GM18907 (cell line): ENCODE data around the gene PPM1L.
A peak's percentile ranks its signal among the peaks of the same experiment; 100 is the strongest.

Experiments used
- ATAC-seq: cut with Tn5 transposase; IDR thresholded peaks from one replicate; pipeline ENCODE4 v1.9.1; 2021; ENCODE audit warnings: mild to moderate bottlenecking, moderate library complexity; ENCODE audit not compliant: unreplicated experiment

PPM1L gene

DNA sequence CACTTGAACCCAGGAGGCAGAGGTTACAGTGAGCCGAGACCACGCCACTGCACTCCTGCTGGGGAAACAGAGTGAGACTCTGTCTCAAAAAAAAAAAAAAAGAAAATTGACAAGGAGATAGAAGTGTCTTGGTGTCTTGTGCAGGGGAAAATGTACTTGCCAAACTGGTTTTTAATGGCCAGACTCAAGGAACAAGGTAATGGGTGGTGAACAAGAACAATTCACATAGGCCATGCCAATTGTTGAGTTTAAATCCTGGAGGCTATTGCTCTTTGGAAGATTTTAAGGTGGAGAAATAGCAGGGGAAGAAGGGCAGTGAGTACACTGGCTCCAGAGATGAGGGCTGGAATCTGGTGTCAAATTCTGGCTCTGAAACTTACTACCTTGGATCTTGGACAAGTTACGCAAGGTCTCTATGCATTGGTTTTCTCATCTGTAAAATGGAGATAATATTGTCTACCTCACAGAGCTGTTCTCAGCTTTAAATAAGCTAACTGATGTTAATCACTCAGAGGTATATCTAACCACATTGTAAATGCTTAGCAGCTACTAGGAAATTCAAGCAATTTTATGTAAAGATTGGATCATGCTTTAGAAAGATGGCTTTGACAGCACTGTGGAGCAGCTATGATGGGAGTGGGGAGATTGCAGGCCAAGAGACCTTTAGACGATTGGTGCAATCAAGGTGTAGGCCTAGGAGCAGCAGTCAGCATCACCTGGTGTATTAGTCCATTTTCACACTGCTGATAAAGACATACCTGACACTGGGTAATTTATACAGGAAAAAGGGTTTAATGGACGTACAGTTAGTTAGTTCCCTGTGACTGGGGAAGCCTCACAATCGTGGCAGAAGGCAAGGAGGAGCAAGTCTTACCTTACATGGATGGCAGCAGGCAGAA lies 270.8 kb downstream of the PPM1L start:
- ATAC-seq, result no peak

DNA sequence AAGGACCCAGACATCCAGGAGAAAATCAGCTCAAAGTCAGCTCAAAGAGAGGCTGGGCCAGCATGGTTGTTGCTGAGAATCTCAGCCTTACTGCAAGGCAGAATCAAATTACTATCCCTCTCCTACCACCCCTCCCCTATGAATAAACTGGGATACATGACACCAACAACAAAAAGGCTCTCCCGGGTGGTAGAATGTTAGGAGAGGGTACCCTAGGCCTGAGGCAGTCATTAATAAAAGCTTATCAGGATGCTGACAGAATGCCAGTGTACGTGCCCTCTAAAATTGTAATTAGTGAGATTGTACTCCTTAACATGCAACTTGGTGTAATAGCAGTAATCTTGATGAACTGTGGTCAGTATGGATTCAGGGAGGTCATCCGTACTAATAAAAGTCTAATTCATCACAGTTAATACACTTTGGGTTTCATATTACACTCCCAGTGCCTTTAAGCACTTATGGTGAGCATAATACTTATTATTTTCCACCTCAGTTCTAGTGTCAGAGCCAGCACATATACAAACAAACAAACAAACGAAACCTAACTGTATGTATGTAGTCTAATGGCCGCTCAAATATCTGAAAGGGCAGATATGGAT lies 272.6 kb downstream of the PPM1L start:
- ATAC-seq, result no peak

DNA sequence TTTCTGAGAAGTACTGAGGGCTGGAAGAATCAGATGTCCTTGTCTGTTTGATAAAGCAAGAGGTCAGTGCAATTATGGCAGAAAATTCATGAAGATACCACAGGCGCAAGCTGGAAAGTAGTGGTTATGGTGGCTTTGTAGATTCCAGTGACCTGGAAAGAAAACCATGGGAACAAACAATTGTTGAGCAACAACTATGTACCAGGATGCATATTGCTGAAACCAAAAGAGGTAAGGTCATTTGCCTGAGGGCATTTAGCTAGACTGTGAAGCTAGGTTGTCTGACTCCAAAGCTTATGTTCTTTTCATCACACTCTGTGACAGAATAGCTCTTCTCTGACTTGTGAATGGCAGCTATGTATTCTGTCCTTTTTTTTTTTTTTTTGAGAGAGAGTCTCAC lies 275.1 kb downstream of the PPM1L start:
- no peak for ATAC-seq

DNA sequence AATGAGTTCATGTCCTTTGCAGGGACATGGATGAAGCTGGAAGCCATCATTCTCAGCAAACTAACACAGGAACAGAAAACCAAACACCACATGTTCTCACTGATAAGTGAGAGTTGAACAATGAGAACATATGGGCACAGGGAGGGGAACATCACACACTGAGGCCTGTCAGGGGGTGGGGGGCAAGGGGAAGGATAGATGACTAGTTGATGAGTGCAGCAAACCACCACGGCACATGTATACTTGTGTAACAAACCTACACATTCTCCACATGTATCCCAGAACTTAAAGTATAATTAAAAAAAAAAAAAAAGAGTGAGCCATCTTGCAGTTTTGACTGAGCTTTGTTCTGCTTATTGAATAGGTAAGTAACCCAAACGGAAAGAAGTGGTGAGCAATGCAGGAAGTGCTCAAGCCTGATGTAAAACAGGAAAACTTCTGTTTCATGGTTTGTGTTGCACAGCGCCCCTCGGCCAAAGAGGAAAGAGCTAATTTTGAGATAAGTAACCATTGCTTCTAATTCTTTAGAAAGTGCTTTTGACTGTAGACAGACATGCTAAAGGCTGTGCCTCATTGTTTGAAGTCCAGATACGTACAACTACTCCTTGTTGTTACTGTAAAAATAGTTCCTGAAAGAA lies 279.0 kb downstream of the PPM1L start:
- ATAC-seq, result peak; percentile 95

DNA sequence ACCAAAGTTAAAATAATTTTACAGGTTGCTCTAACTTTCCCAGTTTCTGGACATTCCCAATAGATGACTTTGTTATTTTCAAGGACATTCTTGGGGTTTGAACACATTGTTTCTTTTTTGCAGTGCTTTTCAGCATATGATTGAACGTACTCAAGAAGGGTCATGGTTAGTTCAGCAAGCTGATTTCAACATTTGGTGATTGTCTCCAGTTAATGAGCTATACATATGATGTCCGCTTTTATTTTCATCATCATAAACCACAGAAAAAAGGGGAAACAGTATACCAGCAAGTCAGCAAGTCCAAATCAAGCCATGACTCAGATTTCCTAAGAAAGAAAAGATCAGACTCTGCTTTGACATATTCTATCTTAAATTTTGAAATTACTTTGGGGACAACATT lies 279.7 kb downstream of the PPM1L start:
- no peak for ATAC-seq

DNA sequence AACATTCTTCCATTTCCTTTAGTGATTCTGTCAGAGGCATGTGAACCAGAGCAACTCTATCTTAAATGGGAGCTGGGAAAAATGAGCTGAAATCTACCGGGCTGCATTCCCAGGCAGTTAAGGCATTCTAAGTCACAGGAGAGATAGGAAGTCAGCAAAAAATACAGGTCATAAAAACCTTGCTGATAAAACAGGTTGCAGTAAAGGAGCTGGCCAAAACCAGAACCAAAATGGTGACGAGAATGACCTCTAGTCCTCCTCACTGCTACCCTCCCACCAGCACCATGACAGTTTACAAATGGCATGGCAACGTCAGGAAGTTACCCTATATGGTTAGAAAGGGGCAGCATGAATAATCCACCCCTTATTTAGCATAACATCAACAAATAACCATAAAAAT lies 282.7 kb downstream of the PPM1L start:
- no peak for ATAC-seq

DNA sequence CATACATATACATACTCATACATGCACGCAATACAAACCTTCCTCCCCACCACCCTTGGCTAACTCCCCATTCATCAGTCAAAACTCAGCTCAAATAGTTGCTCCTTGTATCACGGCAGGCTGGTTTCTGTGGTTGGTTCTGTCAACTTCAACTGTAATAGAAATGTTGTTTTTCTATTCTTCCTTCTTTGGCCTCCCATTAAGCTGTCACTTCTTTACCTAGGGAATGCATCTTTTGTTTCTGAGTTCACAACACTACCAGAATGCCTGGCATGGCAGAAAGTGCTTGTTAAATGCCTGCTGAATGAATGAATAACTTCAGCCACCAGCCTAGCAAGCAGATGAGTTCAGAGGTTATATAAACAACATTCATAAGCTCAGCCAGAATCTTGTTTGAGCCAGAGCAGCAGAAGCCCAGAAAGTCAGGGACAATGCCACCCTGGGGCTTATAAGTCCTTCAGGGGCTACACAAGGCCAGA lies 286.0 kb downstream of the PPM1L start:
- peak; percentile 77 for ATAC-seq

DNA sequence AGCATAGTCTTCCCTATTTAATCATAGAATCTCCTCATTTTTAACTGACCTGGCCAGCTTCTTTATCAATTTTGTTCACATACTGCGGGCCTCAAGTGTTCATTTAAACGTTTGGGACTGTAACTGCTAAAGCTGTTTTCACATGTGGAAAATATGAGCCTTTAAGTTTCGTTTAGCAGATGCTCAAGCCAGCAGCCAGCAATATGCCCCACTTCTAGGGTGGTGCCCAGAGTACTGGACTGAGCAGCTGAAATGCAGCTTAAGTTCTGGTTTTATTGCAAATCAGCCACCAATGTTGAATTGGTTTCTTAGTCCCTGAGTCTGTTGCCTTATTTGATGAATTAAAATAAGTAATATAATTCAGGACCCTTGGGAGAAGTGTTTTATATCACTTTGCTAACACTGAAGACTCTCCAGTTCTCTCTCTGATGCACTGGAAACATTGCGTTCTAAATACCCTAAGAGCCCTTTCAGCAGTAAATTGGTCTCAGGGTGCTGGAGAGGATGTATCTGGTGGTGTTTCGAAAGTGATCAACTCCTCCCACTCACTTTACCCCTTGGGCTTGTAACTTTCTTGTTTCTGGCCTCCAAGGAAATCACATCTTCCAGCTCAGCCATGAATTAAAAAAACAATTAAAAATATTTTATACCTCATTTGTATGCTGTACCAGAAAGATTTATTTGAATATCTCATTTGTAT lies 287.5 kb downstream of the PPM1L start:
- peak; percentile 76 for ATAC-seq

DNA sequence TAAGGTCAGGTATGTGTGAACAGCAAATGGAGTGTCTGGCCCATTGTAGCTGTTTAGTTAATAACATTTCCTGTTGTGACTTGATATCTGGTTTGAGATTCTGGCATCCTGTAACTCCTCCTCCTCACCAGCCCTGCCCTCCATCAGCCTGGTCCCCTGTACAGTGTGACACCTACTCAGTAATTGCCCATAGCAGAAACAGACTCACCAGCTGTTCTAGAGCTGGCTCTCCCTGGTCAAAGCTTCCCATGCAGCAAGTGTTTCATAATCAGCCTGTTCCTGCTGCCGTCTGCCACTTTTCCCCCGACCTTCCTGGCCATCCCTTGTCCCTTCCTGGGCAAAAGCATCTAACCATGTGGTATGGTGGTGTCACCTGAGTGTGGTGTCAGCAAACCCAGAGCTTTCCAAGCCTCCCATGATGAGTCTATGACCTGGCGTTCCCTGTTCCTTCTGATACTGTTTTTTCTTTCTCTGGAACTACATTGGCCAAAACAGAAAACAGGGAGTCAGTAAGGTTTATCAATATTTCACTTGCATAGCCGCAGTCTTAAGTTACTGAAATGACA lies 293.7 kb downstream of the PPM1L start:
- ATAC-seq, result no peak

DNA sequence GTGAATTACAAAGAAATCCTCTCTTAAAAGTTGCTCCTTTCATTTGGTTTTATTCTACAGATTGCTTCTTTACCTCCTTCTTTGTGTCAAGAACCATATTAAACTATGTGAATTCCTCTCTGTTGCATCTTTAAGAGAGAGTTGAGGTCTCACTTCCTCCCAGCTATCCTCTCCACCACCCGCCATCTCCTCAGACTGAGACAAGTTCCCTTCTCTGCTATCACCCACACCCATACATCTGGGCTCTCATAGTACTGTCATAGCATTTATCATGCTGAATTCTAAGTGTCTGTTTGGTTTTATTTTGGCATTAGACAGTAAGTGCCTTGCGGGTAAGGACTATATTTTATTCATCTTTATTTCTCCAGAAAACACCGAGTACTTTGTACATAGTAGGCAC lies 294.9 kb downstream of the PPM1L start:
- no peak for ATAC-seq

DNA sequence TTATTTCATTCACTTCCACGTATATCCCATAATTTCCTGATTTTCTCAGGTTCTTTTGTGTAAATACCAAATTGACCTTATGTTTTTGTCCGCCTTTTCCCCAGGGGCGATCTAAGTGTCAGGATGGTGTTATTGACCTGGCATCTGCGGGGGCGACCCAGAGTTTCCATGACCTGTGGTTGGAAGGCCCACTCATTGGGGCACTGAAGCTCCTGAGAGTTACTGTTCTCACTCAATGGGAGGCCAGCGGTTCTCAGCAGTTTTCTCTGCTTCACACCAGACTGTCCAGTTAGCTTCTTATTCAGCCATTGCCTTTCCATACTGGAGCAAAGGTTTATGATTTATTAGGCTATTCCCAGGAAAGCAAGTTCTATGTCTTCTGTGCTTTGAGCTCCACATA lies 295.8 kb downstream of the PPM1L start:
- ATAC-seq, result no peak

DNA sequence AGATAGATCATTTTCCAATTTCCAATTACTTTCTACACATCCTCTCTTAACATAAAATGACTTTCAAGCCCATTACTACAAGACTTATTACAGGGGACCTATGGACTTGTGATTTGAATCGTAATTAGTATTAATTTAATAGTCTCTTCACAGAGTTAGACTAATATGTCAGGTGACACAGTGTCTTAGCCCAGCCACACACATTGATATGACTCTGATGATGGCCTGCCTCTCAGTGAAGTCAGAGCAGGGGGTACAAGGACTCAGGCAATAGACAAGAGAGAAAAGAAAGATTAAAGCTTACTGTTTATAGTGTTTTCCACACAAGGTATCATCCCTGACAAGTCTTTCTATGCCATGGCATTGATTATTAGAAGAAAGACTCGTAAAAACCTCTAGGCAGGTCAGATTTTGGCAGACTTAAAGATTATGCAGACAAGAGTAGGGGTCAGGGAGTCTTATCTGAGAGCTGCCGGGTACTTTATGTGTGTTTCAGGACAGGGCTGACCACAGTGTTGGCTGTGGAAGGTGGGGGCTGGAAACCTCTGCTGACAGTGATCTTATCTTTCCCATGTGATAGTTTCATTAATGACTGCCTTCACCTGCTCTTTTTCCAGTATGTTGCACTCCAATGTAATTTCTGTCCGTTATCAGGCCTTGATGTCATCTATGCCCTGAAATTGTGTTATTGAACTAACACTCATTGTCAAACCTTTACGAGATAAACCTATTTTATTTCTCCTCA lies 299.0 kb downstream of the PPM1L start:
- ATAC-seq, result no peak

DNA sequence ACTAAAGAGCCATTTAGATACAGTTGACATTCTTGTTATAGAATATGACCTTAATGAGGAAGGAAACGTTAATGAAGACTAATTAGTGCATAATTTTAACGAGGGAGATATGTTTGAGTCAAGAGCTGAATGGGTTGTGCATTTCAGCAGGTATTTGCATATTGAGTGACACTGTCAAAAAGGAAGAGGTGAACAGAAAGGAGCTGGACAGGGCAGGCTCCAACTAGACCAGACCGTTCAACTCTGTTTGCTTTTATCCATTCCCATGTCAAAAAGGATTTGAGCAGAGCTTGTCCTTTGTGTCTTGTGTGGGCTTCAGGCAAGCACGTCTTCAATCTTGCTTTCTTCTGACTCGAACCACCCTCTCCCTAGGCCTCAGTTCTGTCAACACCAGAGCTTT lies 308.4 kb downstream of the PPM1L start:
- no peak for ATAC-seq

DNA sequence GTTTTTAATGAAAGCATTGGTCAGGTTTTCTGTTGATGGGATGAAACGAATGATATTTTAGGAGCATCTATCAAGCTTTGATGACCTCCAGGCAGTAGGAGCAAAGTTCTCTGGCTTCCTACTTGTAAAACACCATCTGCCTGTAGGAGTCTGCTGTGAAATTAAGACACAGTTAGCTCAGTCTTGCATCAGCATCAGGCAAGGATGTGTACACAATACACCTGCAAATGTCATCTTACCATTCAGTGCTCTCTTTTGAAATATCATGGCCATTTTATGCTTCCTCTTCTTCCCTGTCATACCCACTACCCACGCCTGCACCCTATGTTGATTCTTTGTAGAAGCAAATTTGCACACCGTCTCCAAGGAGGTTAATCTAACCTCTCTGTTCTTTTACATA lies 310.9 kb downstream of the PPM1L start:
- no peak for ATAC-seq

DNA sequence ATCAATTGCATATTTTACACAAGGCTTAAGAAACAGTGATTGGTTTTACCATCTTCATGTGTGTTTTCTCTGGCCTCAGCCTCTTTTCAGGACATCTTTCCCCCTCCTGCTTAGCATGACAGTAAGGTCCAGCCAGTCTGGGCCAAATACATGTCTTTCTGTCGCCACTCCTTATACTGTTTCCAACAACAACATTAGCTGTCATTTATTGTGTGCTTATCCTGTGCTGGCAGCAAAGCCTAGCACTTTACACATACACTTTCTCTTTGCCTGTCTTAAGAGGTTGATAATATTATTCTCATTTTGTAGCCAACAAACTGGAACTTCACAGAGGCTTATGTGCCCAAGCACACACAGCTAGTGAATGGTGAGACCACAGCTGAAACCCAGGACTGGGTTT lies 311.3 kb downstream of the PPM1L start:
- peak; percentile 39 for ATAC-seq

DNA sequence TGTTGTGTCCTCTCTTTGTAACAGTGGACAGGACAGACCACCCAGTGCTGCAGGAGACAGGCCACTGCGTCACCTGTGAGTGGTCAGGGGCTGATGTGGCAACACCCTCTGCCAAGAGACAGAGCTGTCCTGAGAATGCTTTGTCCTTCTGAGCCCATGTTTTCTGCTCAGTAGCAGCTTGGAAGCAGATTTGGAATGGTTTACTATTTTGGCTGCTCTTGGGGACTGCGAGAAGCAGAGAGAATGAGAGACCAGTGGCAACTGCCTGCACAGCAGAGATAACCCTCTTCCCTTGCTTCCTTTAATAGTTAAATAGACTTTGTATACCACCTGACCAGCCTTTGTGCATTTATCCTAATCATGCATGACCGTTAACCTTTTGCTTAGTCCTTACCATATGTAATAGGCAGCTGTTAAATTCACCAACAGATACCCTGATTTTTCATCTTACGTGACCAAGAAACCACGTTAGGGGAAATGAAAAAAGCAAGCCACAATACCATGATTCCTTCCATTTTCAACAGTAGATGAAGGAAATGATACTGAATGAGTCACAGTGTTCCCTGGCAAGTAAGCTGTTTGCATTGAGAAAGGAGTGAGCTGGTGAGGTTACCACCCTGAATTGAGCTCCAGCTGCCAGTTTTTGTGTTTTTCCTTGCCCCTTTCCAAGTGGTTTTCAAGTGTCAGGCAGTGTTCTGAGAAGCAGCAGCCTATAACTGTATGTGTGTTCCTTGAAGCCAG lies 313.6 kb downstream of the PPM1L start:
- peak; percentile 98 for ATAC-seq

DNA sequence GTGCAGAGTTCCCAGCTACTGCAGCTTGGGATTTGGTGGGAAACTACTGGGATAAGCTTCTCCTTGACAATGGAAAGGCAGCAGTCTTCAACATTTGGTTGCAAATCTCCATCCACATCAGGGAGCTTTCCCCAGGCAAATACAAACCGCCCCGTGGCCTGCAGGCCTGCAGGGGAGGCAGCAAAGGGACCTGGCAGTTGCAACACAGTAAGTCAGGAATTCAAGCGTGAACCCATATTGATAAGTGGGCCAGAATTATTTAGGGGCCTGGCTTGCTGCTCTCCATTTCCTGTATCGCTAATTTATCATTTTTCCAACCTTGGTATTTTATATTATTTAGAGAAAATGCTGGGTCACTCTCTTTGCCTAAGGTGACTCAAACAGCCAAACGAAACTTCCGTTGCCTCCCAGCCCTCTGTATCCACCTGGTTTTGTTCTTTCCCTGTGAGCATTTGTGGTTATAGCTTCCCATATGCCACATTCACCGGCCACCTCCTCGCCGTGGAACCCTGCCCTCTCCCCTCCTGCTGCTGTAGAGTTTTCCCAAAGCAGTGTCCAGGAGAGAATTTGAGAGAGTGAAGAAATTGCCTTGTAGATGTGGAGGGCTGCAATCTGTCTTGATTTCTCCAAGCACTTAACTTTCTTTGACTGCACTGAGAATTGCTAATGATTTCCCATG lies 314.4 kb downstream of the PPM1L start:
- ATAC-seq, result no peak

DNA sequence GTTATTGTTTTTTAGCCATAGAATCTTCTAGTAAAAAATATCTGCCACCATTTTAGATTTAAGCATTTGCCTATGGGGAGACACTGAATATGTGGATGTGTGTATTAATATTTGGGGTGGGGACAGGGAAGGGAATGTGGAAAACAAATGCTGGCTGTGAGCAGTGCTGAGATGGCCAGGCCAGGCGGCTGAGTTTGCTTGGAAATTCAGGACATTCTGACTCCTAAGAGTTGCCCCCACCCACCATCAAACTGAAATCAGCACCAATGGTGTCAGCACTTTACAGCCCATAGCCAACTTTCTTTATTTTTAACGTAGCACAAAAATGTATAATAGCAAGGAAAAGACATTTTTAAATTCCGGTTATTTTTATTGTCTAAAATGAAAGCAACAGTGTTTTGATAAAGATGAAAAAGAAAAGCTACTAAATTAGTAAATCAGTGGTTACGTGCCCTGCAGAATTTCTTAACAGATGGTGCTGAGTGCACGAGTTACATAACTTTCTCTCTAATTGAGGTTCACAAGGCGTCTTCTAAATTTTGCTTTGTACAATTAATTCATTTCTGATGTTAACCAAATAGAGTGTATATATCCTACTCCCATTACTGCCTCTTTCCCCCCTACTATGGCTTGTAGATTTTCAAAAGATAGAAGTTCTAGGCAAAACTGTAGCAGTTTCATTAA lies 315.1 kb downstream of the PPM1L start:
- no peak for ATAC-seq
